ENCODE measurements around the gene IZUMO2. TPM values are rescaled to one million over a fixed set of nuclear protein-coding genes. Genes with fewer than 3 reads are reported as not detected.

IZUMO2 gene
- total and polyA plus RNA-seq, 9 donors: not detected

DNA sequence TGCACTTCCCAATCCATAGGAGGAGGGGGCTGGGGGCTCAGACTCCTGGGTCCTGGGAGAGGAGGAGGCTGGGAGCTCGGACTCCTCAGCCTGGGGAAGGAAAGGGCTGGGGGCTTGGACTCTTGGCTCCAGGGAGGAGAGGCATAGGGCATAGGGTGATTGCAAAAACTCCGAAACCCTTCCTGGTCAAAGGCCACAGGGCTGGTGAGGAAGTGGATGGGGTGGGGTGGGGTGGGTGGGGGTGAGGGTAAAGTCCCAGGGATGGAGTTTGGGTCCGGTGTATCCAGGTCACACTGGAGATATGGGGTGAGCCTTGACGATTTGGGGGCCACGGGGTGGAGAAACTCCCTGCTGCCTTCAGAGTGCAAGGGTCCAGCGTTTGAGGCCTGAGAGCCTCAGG, 43.1 kb upstream of the IZUMO2 start:
- WGBS, 3 donors: 61 to 76% (median 67%) methylated on average over 6 of the region's 6 CpGs
- Histone ChIP-seq H3K27me3 (no peaks in the 10 kb centered on the region), H3K4me3 (no peak overlapping the region), H3K9me3 (no peaks in the 10 kb centered on the region), H3K36me3 (no peaks in the 10 kb centered on the region), H3K27ac (no peak overlapping the region), H3K4me1 (ENCODE audit: insufficient read depth) (peaks cover 3% of the 10 kb centered on the region)
- intact Hi-C loops (cut with DNase I): no loop called here
- TF ChIP-seq, protein P1, sequence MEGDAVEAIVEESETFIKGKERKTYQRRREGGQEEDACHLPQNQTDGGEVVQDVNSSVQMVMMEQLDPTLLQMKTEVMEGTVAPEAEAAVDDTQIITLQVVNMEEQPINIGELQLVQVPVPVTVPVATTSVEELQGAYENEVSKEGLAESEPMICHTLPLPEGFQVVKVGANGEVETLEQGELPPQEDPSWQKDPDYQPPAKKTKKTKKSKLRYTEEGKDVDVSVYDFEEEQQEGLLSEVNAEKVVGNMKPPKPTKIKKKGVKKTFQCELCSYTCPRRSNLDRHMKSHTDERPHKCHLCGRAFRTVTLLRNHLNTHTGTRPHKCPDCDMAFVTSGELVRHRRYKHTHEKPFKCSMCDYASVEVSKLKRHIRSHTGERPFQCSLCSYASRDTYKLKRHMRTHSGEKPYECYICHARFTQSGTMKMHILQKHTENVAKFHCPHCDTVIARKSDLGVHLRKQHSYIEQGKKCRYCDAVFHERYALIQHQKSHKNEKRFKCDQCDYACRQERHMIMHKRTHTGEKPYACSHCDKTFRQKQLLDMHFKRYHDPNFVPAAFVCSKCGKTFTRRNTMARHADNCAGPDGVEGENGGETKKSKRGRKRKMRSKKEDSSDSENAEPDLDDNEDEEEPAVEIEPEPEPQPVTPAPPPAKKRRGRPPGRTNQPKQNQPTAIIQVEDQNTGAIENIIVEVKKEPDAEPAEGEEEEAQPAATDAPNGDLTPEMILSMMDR (IDR thresholded peaks at IDR 0.05): no peak
- no peak for TF ChIP-seq POLR2A (IDR thresholded peaks at IDR 0.05)
- TF ChIP-seq EP300 (IDR thresholded peaks at IDR 0.05): no peak
- no peak for DNase-seq

DNA sequence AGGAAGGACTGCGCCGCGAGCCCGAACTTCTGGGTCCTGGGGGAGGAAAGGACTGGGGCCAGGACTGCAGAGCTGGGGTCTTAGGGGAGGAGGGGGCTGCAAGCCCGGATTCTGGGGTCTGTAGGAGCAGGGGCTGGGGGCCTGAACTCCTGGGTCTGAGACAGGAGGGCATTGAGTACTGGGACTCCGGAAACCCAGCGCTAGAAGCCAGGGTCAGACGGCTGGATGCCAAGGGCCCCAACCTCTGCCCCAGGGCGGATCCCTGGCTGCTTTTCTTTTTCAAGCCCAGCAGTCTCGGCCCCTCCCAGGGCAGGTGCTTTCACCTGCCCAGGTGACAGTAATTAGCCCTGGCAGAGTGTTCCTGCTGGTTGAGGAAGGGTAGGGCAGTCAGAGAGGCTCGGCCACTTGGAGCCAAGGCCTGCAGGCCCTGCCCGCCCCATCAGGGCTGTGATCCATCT, 42.6 kb upstream of the IZUMO2 start:
- WGBS, 3 donors: 29 to 49% (median 30%) methylated on average over 11 to 12 of the region's 12 CpGs
- intact Hi-C loops (cut with DNase I): no loop called here
- no peak overlapping the region for H3K27ac ChIP-seq

DNA sequence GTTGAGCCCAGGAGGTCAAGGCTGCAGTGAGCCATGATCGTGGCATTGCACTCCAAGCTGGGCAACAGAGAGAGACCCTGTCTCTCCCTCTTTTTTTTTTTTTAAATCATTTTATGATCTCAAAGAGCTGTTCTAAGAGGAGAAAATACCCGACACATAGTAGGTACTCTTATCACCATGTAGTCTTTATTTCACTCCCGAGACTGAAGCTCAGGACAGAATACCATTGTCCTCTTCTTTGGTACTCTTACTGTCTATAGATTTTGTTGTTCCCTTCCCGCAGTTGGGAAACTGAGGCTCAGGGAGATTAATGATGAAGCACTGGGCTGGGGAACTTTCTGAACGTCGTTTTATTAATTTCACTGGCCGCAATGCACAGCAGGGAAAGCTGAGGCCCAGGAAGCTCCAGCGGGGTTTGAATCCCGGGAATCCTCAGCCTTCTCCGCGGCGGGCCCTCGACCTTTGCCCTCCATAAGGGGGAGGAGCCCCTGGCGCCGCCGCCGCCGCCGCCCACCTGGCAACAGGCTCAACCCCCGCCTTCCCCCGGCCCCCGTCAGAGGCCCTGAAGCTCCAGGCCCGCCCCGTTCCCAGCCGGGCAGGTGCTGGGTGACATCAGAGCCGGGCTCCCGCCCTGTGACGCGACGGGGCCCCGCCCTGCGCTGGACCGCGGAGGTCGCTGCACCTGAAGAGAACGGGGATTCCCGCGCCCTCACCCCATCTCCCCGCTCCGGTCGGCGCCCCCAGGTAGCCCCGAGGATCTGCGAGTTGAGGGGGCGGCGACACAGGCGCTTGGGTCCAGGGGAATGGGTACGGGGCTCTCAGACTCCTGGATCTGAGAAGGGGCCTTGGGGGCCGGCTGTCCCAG, 42.0 kb upstream of the IZUMO2 start:
- Histone ChIP-seq H3K27me3 (no peaks in the 10 kb centered on the region), H3K4me1 (ENCODE audit: insufficient read depth) (peaks cover 3% of the 10 kb centered on the region), H3K36me3 (no peaks in the 10 kb centered on the region), H3K4me3 (no peak overlapping the region), H3K9me3 (no peaks in the 10 kb centered on the region), H3K27ac (no peak overlapping the region)
- DNase-seq: peak in 2 of 5 donors; percentile 31 to 41
- TF ChIP-seq EP300 (IDR thresholded peaks at IDR 0.05) (no peak), POLR2A (IDR thresholded peaks at IDR 0.05) (no peak)
- TF ChIP-seq, protein P1 (IDR thresholded peaks at IDR 0.05): no peak
- WGBS, 3 donors: 6 to 9% (median 9%) methylated on average over 37 to 49 of the region's 49 CpGs
- intact Hi-C loops (cut with DNase I): no loop called here

More for the DNA sequence above, 42.6 kb upstream of the IZUMO2 start:
- no peak for DNase-seq
- H3K4me1 ChIP-seq (ENCODE audit: insufficient read depth): peaks cover 3% of the 10 kb centered on the region
- no peaks in the 10 kb centered on the region for H3K9me3 ChIP-seq
- H3K4me3 ChIP-seq: no peak overlapping the region
- TF ChIP-seq, protein P1 (IDR thresholded peaks at IDR 0.05): no peak
- no peaks in the 10 kb centered on the region for H3K27me3 ChIP-seq
- H3K36me3 ChIP-seq: no peaks in the 10 kb centered on the region

DNA sequence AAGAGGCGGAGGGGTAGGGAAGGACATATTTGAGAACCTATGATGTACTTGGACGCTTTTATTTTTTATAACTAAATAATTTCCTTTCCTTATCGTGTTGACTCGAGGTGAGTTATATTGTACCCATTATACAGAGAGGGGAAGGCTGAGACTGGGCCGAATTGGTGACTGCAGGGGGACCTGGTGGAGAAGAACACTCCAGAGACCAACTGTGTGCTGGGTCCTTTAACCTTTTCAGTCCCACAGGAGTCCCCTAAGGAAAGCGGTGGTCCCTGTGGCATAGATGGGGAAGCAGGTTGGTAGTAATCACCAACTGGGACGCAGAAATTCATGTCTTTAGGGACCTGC, 41.0 kb upstream of the IZUMO2 start:
- Histone ChIP-seq H3K4me3 (no peak overlapping the region), H3K4me1 (ENCODE audit: insufficient read depth) (peaks cover 6% of the 10 kb centered on the region), H3K36me3 (no peaks in the 10 kb centered on the region), H3K27ac (no peak overlapping the region), H3K27me3 (no peaks in the 10 kb centered on the region), H3K9me3 (no peaks in the 10 kb centered on the region)
- TF ChIP-seq POLR2A (IDR thresholded peaks at IDR 0.05) (no peak), EP300 (IDR thresholded peaks at IDR 0.05) (no peak)
- TF ChIP-seq, protein P1 (IDR thresholded peaks at IDR 0.05): no peak
- 47 to 56% (median 56%) methylated on average over 7 of the region's 7 CpGs for WGBS, 3 donors
- intact Hi-C loops (cut with DNase I): no loop called here
- DNase-seq: no peak

All from ovary (tissue), 9 donors.